GM19452 (cell line): ENCODE measurements around the gene ERG.

Experiments
- ATAC-seq: cut with Tn5 transposase; IDR thresholded peaks from one replicate; pipeline ENCODE4 v1.9.1; 2021; ENCODE audit not compliant: unreplicated experiment

Gene ERG, protein sequence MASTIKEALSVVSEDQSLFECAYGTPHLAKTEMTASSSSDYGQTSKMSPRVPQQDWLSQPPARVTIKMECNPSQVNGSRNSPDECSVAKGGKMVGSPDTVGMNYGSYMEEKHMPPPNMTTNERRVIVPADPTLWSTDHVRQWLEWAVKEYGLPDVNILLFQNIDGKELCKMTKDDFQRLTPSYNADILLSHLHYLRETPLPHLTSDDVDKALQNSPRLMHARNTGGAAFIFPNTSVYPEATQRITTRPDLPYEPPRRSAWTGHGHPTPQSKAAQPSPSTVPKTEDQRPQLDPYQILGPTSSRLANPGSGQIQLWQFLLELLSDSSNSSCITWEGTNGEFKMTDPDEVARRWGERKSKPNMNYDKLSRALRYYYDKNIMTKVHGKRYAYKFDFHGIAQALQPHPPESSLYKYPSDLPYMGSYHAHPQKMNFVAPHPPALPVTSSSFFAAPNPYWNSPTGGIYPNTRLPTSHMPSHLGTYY

DNA sequence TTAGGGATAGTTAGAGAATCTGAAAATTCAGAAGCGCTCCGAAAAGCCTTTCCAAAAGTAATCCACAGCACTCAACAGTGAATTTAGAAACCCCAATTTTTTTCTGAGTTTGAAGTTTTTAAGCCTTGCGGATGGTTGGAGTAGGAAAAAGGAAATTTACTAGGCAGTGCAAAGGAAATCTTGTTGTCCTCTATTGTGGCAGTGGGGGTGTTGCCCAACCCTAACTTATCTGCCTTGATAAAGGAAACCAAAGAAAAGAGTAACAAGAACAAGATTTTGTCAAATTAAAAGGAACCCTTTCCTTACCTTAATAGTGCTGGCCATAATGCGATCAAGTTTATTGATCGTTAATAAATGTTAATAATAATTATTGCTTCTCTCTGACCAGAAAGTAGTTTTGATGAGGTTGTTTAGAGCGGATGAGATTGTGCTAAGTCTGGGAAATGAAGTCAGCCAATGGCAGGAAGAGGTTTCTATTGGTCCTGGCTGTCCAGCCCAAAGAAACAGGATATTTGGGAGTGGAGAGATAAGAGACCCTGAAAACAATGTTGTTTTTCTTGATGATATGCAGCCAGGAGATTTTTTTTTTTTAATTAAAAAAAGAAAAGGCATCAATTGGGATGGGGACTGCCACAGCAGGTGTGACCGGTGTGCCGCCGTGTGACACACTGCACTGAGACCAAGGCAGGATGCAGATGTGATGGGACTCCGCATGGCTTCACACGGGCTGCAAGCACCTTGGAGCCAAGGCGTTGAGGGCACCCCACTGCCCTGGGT is at the start of gene ERG:
ERG (minus strand) TSS at position 421 of the 777 bp plus-strand sequence; CDS start at position 324, 97 bp downstream.
- no peak for ATAC-seq

DNA sequence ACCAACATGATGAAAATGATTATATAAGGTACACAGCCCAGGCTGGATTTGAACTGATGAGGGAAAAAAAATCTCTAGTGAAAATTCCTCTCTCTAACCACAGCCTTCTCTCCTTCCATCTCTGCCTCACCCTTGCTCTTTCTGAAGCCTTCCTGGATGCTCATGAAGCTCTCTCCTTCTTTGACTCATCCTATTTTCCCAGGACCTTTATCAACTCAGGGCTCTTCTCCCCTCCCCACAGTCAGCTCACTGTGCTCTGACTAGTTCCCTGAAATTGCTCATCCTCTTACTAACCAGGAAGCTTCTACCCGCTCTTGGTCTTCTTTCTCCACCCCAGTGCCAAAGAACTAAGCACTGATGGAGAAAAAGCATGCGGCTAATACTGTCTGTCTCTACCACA is 46.4 kb upstream of the ERG start:
- no peak for ATAC-seq

DNA sequence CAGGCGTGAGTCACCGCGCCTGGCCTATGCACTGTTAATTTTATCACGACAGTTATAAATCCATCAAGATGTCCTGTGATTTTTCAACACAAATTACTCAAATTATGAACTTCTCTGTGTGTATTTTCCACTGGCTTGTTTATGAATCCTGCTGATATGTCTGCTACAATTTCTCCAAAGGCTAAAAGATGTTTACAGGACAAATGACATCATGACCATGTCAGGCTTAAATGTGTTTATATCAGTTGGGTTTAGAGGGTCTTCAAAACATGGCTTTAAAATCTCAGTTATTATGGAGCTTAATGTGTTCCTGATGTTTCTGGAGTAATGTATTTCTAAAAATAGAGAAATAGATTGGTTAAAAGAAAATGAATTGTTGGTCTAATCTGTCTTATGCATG is 44.0 kb upstream of the ERG start:
- no peak for ATAC-seq

DNA sequence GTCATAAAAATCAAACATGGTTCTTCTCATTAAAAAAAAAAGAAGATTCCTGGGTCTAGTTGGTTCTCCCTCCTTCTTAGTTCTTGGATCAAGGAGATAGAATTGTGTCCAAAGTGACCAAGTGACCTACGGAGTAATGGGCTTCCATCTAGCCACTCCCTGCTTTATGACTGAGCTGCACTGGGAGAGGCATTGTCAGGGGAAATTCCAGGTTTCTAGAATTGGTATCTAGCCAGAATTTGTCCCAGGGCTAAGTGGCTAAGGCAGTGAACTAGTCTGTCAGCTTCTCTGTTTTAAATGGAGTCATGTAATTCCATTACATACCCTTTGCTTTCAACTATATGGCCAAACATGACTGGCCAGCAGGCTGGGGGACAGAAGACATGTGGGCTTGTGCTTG is 40.1 kb upstream of the ERG start:
- ATAC-seq: no peak

DNA sequence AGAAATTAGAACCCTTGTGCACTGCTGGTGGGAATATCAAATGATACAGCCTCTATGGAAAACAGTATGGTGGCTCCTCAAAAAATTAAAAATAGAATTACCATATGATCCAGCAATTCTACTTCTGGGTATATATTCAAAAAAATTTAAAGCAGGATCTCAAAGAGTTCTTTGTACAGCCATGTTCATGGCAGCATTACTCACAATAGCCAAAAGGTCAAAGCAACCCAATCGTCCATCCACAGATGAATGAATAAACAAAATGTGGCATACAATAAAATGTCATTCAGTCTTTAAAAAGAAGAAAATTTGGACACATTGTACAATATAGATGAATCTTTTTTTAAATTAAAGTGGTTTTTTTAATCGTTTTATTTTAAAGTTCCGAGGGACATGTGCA is 36.3 kb upstream of the ERG start:
- ATAC-seq: no peak

DNA sequence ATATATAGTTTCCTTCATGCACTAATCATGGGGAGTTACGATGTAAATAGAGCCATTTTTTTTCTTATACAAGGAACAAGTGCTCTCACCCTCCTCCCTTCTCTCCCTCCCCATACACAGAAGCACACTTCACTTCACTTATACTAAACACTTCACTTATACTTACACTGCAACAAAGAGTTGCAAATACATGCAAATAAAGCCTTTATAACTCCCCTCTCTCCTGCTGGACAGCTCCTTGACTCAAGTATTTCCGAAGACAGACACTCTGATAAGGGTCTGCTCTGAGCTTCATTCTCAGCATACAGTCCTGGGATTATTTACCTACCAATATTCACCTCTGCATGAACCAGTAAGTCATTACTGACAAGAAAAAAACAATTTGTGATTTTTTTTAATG is 35.6 kb upstream of the ERG start:
- no peak for ATAC-seq

DNA sequence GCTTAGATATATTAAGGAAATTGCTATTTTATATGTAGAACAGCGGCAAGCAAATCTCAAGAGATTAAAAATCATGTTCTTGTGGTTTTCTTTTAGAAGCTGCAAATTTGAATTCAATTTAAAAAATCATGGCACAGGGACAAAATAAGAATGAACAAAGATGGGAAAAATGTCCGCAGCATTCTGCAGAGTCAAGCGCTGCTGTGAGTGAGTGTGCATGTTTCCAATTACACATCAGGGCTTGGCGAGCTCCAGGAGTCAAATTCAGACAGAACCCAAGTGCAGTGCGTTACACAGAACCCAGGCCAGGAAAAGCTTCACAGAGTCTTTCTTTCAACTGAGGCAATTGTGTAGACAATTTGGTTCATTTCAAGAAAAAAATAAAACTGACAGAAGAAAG is 33.3 kb upstream of the ERG start:
- no peak for ATAC-seq

DNA sequence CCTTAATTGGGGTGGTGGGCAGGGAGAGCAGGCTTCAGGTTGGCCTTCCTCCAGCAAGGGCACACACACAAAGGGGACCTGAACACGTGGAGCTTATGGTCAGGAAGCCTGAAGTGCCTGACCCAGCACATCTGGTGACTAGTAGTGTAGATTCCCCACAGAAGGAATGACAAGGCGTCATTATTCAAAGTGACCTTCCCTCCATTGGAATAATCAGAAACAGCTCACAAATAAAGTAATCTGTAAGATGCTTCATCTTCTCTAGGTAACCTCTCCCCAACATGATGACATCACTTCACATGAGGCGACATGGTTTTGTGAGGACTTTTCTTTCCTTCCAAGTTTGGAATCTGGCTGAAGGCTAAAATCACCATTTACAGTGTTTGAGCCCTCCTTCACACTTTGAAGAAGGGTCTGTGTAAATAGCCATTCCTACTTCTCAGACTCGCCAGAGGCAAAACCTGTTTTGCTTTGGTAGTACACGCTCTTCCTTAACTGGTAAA is 32.8 kb upstream of the ERG start:
- ATAC-seq: no peak

DNA sequence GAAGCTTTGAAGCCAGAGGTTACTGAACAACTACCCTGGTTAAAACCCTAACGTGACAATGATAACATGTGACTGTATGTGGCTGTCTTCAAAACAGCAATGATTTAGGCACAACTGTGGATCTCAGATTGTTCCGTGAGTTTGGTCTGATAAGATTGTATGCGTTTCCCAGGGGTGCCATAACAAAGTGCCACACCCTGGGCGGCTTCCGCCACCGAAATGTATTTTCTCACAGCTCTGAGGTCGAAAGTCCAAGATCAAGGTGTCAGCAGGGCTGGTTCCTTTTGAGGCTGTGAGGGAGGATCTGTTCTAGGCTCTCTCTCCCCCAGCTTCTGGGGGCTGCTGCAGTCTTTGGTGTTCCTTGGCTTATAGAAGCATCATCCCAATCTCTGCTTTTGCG is 29.5 kb upstream of the ERG start:
- ATAC-seq: no peak

DNA sequence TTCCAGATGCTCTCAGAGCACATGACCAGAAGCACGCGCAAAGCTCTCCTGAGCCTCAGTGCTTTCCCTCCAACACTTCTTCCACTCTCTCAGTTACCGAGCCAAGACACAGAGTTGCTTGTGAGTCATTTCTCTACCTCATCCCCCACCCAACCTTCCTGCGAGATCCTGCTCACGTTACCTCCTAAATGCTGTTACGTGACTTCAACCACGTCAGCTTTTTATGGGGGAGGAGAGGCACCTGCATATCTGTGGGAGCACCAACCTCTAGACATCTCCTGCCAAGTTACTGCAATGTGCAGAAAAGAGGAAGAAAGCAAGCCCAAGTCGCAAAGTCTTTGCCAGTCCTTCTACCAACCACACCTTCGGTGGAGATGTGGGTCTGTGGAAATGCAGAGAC is 27.2 kb upstream of the ERG start:
- no peak for ATAC-seq

DNA sequence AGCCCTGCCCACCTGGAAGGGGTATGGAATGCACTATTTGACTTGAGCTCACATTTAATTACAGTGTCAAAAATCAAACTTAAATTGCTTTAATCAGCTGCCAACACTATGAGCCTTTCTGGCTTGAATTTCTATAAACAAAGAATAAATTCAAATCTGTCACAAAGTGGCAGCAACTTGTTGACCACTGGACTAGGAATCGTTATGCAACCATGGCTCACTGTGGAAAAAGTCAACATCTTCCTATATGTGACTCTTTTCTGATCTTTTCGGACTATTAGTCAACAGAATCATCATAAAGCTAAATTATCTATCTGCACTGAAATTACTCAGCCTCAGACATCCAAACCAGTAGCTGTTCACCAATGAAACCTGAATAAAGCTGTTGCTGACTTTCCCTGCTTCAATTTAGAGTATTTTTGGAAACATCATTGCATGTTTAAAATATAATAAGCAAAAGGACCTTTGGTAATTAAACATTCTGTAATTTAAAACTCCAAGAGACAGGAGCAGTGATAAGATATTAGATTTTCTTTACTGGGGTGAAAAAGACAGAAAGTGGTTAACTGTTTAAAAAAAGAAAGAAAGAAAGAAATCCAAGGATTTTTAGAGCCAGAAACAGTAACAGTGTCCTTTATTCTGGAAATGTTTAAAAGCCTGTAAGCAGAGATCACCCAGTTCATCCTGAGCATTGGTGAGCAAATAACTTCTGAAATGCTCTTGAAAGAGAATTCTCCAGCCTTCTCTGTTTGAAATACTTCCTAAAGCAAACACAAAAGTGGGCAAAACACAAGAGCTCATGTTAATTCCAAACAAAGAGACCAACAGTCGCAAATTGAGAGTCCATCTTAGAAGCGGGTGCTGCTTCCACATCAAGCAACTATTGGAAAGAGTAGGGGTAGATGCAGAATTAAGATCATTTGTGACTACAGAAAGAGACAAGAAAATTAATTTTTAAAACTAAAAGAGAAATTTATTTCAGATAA is 26.2 kb upstream of the ERG start:
- ATAC-seq: no peak

DNA sequence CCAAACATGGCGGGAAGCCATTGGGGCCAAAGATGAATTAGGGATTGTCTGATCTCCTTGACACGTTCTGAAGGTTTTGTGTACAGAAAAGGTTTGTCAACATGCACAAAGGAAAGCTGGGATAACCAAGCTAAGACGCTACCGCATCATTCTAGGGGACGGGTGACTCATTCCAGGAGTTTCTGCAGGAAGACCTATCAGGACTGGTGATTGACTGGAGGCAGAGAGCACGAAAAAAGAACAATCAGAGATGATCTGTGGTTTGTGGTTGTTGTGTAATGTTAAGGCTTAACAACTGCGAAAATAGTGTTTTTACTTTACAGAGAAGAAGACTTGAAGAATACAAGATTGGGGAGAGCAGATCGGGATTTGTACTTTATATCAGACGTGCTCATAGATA is 22.2 kb upstream of the ERG start:
- ATAC-seq: no peak

DNA sequence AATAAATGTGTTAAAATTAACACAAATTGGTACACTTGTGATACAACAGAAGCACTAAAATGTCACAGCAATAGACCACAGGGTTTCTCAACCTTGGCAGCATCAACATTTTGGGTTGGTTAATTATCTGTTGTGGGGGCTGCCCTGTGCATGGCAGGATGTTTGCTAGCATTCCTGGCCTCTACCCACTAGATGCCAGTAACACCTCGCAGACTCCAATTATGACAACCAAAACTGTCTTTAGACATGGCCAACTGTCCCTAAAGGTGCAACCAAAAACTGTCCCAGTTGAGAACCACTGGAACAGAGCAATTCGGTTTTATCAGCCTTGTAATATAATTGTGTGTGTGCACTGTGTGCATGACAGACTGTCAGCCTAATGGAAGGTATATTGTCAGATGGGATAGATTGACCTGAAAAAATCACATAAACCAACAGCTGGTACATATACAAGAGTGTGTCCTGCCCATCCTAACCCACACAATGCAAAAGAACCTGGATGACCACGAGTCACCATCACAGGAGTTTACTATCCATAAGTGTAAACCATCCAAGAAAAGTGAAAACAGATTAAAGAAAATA is 13.5 kb upstream of the ERG start:
- no peak for ATAC-seq

DNA sequence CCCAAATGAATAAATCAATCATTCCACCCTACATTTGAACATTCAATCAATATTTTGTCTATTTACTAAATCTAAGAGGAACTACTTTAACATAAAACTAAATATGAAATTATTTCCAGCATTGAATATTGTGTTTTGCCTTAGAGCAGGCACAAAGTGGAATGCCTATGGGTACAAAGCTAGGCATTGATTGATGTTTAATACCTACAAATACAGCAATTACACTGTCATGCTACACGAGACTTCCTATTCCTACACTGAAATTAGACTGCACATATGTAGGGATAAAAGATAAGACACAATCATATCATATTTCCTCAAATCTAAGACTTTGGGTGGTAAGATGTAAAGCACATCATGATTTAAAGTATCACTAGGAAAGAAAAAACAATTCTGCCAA is 12.9 kb upstream of the ERG start:
- no peak for ATAC-seq

DNA sequence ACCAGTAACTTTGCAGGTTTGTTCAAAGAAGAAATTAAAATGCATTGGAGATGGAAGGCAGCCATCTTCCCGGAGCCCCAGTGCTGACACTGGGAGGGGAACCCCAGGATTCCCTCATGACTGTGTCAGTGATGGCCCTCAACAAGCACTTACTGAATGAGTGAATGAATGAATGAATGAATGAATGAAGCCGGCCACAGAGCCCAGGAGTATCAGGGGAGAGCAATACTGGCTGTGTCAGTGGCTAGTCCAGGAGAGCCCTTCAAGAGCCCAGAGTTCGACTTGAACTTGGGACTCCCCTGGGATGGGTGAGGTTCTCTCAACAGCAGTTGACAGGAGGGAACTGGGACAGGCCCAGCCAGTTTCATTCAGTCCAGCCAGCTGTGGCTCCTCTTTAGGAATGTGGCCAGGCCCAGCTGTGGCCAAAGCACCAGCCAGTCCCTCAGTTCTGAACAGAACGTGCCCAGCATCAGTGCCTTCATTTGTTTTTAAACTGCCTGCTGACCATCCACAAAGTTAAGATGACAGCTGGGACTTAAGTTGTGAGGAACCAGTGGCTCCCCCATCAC is 9.2 kb upstream of the ERG start:
- ATAC-seq: no peak

DNA sequence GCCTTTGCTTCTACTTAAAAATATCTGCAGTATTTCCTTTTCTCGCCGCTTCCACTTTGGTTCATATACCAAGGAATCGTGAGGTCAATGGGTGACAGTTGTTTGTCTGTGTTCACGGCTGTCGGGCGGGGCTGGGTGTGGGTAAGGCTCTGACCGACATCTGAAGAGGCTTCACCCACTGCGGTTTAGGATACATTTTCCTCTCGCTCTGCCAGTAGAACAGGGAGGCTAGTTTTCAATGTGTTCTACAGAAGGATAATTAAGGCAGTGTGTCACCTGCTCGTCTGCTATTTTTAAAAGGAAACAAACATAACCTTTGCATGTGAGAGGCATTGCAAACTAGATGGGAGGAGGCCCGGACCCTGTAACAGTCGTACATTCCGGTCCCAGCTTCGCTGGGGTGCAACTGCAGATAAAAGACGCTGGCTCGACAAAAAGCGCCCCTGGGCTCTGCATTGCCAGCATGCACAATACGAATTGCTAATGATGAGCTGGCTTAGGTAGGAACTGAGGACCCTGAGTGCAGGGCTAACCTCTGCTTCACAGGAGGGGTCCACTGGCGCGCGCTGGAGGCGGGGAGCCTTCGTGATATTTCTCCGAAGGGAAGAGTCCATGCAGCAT is 8.5 kb upstream of the ERG start:
- no peak for ATAC-seq

DNA sequence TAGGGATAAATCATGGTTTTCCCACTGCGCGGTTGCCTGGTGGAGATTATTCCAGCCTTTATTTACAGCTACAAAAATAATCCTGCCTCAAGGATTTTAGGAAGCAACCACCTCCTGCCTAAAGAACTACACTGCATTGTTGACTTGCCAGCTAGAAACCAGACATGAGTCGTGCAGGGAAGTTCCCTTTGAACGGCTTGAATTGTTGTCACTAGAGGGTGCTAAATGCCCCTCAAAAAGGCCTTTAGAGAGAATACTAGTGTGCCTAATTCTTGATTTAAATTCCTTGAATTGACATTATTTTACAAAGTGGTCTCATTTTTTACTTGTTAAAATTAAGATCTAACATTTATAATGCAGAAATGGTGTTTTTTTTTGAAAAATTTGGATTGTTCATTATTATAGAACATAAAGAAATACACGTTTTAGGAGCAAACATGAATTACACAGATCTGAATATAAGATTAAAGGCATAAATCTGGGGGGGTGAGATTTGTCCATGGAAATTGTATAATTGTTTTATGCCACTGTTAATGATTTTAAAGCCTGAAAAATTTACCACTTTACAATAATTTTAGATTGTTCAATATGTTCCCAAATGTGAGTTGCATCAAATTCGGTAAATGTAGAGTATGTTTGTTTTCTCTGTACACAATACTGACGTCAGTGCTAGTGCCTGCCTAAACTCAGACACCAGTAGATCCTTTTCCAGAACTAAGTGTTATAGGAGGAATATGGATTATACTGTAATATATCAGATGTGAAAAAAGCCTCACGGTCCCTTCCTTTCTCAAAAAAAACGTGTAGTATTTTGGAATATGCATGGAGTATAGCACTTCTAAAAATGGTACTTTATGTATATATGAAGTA is 7.6 kb upstream of the ERG start:
- ATAC-seq: no peak

DNA sequence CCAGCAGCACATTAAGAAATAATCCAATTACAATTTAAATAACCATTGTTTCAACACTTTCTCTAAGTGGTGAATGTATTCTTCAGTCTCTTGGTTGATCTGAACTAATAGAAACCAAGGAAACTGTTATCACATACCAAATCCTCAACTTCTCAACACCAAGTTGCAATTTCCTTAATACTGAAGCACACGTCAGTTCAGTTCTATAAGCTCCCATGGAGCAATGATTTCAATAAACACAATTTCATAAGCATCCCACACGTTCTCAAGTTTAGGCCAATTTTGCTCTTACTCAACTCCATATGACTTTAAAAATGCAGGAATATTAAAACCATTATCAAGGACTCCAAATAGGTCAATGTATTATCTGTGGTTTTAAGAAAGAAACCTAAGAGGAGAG is 5.8 kb upstream of the ERG start:
- no peak for ATAC-seq

DNA sequence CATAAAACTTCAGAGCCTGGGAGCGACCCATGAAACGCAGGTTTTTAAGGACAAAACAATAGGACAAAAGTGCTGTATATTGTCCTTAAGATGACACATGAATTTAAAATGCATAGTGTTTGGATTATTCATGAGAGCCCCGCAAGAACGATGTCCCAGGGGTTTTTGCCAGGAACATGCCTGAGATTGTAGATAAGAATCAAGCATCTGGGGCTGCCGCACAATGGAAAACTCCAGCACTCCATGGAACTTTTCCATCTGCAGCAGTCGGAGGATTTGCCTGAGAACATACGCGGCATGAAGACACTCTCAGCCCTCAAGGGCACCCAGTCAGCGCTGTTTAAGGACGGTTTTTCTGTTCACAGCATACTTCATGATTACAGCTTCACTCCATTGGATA is 5.3 kb upstream of the ERG start:
- no peak for ATAC-seq
